CD4-positive, CD25-positive, alpha-beta regulatory T cell (primary cell): ENCODE results near the gene PCDH17. TPM values are rescaled to one million over a fixed set of nuclear protein-coding genes. Genes with fewer than 3 reads are reported as not detected.

Source experiments
- ATAC-seq, 2 donors: fragments of 150-1000 bp; cut with Tn5 transposase; one replicate each; pipeline ENCODE4 v1.10.0; 2021; ENCODE audit warnings: low read depth in 2 of 2, moderate number of reproducible peaks in 2 of 2, moderate library complexity in 1 of 2
- DNase-seq, 3 donors: peaks; one replicate each; pipeline versions ENCODE4 v3.0.0 to v3.0.0-alpha.2; 2012 to 2022; ENCODE audit warnings: mixed read lengths in 1 of 3
- H3K27ac ChIP-seq: one replicate; pipeline ENCODE4 v1.7.0; 2013; ENCODE audit warnings: mild to moderate bottlenecking, low read length; ENCODE audit not compliant: insufficient read depth, poor library complexity, severe bottlenecking
- H3K27me3 ChIP-seq: one replicate; pipeline ENCODE4 v1.7.0; 2013; ENCODE audit warnings: low read length; ENCODE audit not compliant: control insufficient read depth, insufficient read depth
- H3K36me3 ChIP-seq: one replicate; pipeline ENCODE4 v1.7.0; 2013; ENCODE audit warnings: mild to moderate bottlenecking, low read length, moderate library complexity; ENCODE audit not compliant: control insufficient read depth, insufficient read depth
- H3K4me1 ChIP-seq: 2 replicates; pipeline ENCODE4 v1.7.0; 2013; ENCODE audit warnings: mild to moderate bottlenecking, low read length; ENCODE audit not compliant: insufficient read depth, control insufficient read depth, poor library complexity, severe bottlenecking
- H3K4me3 ChIP-seq: one replicate; pipeline ENCODE4 v1.7.0; 2013; ENCODE audit warnings: low read depth, mild to moderate bottlenecking, low read length, moderate library complexity
- H3K9me3 ChIP-seq, 2 experiments: 1 replicate in 1 of 2; 2 replicates in 1 of 2; pipeline ENCODE4 v1.7.0; 2013; ENCODE audit warnings: low read length in 2 of 2, mild to moderate bottlenecking in 1 of 2, moderate library complexity in 1 of 2; ENCODE audit not compliant: control insufficient read depth in 2 of 2
- H3K27ac Mint-ChIP-seq, 3 donors: one replicate each; pipeline ENCODE4 v1.8.0; 2020 to 2022; ENCODE audit warnings: mild to moderate bottlenecking in 3 of 3, mixed read lengths in 3 of 3, moderate library complexity in 2 of 3
- H3K27me3 Mint-ChIP-seq: one replicate; pipeline ENCODE4 v1.8.0; 2022; ENCODE audit warnings: mild to moderate bottlenecking, mixed read lengths
- H3K36me3 Mint-ChIP-seq: one replicate; pipeline ENCODE4 v1.8.0; 2020; ENCODE audit warnings: mixed read lengths
- H3K4me1 Mint-ChIP-seq, 4 donors: one replicate each; pipeline ENCODE4 v1.8.0; 2020 to 2022; ENCODE audit warnings: mixed read lengths in 4 of 4, mild to moderate bottlenecking in 1 of 4
- H3K4me3 Mint-ChIP-seq, 4 donors: one replicate each; pipeline ENCODE4 v1.8.0; 2020 to 2022; ENCODE audit warnings: mild to moderate bottlenecking in 4 of 4, mixed read lengths in 4 of 4, moderate library complexity in 3 of 4
- H3K9me3 Mint-ChIP-seq, 7 donors: one replicate each; pipeline ENCODE4 v1.8.0; 2020 to 2022; ENCODE audit warnings: mixed read lengths in 7 of 7, mild to moderate bottlenecking in 3 of 7, moderate library complexity in 2 of 7
- polyA plus RNA-seq, 4 donors: library from polyadenylated mRNA; unstranded; fragments of 300-500 nt; fragmentation: Illumina TruSeq; gene quantifications; one replicate each; pipeline ENCODE4 v1.2.3, GENCODE V29; 2021
- total RNA-seq: library from RNA; stranded (reverse); gene quantifications from one replicate; pipeline ENCODE4 v1.2.3, GENCODE V29; 2022

PCDH17 gene
- total and polyA plus RNA-seq, 5 donors from 2014 or later = not detected

DNA sequence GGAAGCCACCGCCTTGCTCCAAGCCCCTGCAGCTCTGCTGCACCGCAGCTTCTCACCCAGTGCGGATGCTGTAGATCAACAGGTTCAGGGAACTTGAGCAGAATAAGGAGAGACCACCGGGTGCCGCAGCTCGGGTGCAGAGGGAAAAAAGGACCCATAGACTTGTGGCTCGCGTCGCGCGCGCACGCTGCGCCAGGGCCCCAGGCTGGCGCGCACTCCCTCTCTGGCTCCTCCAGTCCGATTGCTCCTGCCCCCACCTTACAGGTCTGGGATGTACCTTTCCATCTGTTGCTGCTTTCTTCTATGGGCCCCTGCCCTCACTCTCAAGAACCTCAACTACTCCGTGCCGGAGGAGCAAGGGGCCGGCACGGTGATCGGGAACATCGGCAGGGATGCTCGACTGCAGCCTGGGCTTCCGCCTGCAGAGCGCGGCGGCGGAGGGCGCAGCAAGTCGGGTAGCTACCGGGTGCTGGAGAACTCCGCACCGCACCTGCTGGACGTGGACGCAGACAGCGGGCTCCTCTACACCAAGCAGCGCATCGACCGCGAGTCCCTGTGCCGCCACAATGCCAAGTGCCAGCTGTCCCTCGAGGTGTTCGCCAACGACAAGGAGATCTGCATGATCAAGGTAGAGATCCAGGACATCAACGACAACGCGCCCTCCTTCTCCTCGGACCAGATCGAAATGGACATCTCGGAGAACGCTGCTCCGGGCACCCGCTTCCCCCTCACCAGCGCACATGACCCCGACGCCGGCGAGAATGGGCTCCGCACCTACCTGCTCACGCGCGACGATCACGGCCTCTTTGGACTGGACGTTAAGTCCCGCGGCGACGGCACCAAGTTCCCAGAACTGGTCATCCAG is 964 bp downstream of the PCDH17 start:
- ATAC-seq (no peak), DNase-seq (peak in 1 of 3 donors; percentile 4)
- peaks cover 16% of the 10 kb centered on the region for H3K4me1 ChIP-seq
- H3K9me3 ChIP-seq = peaks cover 0 to 14% of the 10 kb centered on the region in 2 experiments
- Mint-ChIP-seq H3K9me3 (peaks cover 0 to 23% (median 2%) of the 10 kb centered on the region in 7 donors), H3K27me3 (peaks cover 46% of the 10 kb centered on the region), H3K4me1 (peaks cover 0 to 42% (median 20%) of the 10 kb centered on the region in 4 donors), H3K27ac (peak overlapping the region in 1 of 3 donors; percentile 54), H3K4me3 (peak overlapping the region; percentile 66 to 91 (median 84)), H3K36me3 (no peaks in the 10 kb centered on the region)
- peaks cover 14% of the 10 kb centered on the region for H3K27me3 ChIP-seq
- H3K27ac ChIP-seq = no peak overlapping the region
- H3K4me3 ChIP-seq = peak overlapping the region; percentile 31
- H3K36me3 ChIP-seq = no peaks in the 10 kb centered on the region

DNA sequence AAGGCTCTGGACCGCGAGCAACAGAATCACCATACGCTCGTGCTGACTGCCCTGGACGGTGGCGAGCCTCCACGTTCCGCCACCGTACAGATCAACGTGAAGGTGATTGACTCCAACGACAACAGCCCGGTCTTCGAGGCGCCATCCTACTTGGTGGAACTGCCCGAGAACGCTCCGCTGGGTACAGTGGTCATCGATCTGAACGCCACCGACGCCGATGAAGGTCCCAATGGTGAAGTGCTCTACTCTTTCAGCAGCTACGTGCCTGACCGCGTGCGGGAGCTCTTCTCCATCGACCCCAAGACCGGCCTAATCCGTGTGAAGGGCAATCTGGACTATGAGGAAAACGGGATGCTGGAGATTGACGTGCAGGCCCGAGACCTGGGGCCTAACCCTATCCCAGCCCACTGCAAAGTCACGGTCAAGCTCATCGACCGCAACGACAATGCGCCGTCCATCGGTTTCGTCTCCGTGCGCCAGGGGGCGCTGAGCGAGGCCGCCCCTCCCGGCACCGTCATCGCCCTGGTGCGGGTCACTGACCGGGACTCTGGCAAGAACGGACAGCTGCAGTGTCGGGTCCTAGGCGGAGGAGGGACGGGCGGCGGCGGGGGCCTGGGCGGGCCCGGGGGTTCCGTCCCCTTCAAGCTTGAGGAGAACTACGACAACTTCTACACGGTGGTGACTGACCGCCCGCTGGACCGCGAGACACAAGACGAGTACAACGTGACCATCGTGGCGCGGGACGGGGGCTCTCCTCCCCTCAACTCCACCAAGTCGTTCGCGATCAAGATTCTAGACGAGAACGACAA is 1.8 kb downstream of the PCDH17 start:
- H3K4me3 ChIP-seq = no peak overlapping the region
- no peak overlapping the region for H3K27ac ChIP-seq
- Mint-ChIP-seq H3K9me3 (peaks cover 0 to 23% (median 2%) of the 10 kb centered on the region in 7 donors), H3K27me3 (peaks cover 38% of the 10 kb centered on the region), H3K36me3 (no peaks in the 10 kb centered on the region), H3K4me3 (peak overlapping the region in 2 of 4 donors; percentile 61 to 81), H3K27ac (peak overlapping the region in 1 of 3 donors; percentile 85), H3K4me1 (peaks cover 0 to 42% (median 20%) of the 10 kb centered on the region in 4 donors)
- H3K36me3 ChIP-seq = no peaks in the 10 kb centered on the region
- DNase-seq = no peak
- peaks cover 9% of the 10 kb centered on the region for H3K27me3 ChIP-seq
- ATAC-seq = no peak
- peaks cover 16% of the 10 kb centered on the region for H3K4me1 ChIP-seq
- peaks cover 0 to 14% of the 10 kb centered on the region in 2 experiments for H3K9me3 ChIP-seq

DNA sequence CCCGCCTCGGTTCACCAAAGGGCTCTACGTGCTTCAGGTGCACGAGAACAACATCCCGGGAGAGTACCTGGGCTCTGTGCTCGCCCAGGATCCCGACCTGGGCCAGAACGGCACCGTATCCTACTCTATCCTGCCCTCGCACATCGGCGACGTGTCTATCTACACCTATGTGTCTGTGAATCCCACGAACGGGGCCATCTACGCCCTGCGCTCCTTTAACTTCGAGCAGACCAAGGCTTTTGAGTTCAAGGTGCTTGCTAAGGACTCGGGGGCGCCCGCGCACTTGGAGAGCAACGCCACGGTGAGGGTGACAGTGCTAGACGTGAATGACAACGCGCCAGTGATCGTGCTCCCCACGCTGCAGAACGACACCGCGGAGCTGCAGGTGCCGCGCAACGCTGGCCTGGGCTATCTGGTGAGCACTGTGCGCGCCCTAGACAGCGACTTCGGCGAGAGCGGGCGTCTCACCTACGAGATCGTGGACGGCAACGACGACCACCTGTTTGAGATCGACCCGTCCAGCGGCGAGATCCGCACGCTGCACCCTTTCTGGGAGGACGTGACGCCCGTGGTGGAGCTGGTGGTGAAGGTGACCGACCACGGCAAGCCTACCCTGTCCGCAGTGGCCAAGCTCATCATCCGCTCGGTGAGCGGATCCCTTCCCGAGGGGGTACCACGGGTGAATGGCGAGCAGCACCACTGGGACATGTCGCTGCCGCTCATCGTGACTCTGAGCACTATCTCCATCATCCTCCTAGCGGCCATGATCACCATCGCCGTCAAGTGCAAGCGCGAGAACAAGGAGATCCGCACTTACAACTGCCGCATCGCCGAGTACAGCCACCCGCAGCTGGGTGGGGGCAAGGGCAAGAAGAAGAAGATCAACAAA is 2.6 kb downstream of the PCDH17 start:
- H3K27me3 ChIP-seq = peaks cover 6% of the 10 kb centered on the region
- no peak for DNase-seq
- no peaks in the 10 kb centered on the region for H3K36me3 Mint-ChIP-seq
- no peak overlapping the region for H3K27ac ChIP-seq
- peak overlapping the region in 1 of 3 donors; percentile 85 for H3K27ac Mint-ChIP-seq
- H3K4me1 Mint-ChIP-seq = peaks cover 0 to 34% (median 18%) of the 10 kb centered on the region in 4 donors
- peaks cover 0 to 14% of the 10 kb centered on the region in 2 experiments for H3K9me3 ChIP-seq
- H3K4me1 ChIP-seq = peaks cover 16% of the 10 kb centered on the region
- H3K27me3 Mint-ChIP-seq = peaks cover 30% of the 10 kb centered on the region
- H3K4me3 Mint-ChIP-seq = peak overlapping the region in 2 of 4 donors; percentile 56 to 61
- no peak overlapping the region for H3K4me3 ChIP-seq
- H3K36me3 ChIP-seq = no peaks in the 10 kb centered on the region
- H3K9me3 Mint-ChIP-seq = peaks cover 0 to 18% (median 0%) of the 10 kb centered on the region in 7 donors
- peak in 1 of 2 donors; percentile 19 for ATAC-seq

DNA sequence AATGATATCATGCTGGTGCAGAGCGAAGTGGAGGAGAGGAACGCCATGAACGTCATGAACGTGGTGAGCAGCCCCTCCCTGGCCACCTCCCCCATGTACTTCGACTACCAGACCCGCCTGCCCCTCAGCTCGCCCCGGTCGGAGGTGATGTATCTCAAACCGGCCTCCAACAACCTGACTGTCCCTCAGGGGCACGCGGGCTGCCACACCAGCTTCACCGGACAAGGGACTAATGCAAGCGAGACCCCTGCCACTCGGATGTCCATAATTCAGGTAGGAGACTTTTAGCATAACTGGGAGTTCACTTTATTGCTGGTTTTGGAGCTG is 3.3 kb downstream of the PCDH17 start:
- Histone ChIP-seq H3K9me3 (peaks cover 0 to 14% of the 10 kb centered on the region in 2 experiments), H3K36me3 (no peaks in the 10 kb centered on the region), H3K4me1 (peaks cover 10% of the 10 kb centered on the region), H3K4me3 (no peak overlapping the region), H3K27ac (no peak overlapping the region), H3K27me3 (peaks cover 6% of the 10 kb centered on the region)
- H3K27me3 Mint-ChIP-seq = peaks cover 25% of the 10 kb centered on the region
- DNase-seq = no peak
- ATAC-seq = no peak
- H3K36me3 Mint-ChIP-seq = no peaks in the 10 kb centered on the region
- H3K27ac Mint-ChIP-seq = no peak overlapping the region
- no peak overlapping the region for H3K4me3 Mint-ChIP-seq
- peaks cover 0 to 18% (median 0%) of the 10 kb centered on the region in 7 donors for H3K9me3 Mint-ChIP-seq
- peaks cover 0 to 29% (median 15%) of the 10 kb centered on the region in 4 donors for H3K4me1 Mint-ChIP-seq

DNA sequence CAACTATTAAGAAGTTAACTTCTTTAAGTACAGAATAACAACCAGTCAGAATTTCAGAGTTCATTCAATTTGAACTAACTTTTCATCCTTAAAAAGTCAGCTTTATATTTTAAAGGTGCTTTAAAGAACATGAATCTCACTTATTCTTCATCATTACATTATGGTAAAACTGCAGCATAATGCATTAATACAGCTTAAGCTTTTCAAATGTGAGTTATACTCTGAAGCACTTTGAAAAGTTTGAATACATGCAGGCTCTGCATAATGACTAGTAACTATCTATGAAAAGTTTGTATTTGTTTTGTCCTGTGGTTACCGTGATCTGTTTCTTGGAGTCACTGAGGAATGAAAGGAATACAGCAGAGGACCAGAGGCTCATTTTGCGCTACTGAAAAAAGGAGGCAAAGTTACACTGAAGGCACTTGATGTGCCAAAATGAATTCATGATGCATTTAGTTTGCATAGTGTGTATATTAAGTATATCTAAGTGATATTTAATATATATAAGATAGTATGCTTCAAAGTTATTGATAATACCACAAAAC is 4.1 kb downstream of the PCDH17 start:
- H3K27me3 Mint-ChIP-seq = peaks cover 19% of the 10 kb centered on the region

GRCh38 chr13:57636816-57637215 is 5.3 kb downstream of the PCDH17 start:
- ATAC-seq = no peak
- peaks cover 8% of the 10 kb centered on the region for H3K27me3 Mint-ChIP-seq
- peaks cover 0 to 9% (median 2%) of the 10 kb centered on the region in 4 donors for H3K4me1 Mint-ChIP-seq
- H3K9me3 Mint-ChIP-seq = peaks cover 0 to 6% (median 0%) of the 10 kb centered on the region in 7 donors
- no peaks in the 10 kb centered on the region for H3K4me1 ChIP-seq
- no peaks in the 10 kb centered on the region for H3K27me3 ChIP-seq
- peaks cover 0 to 14% of the 10 kb centered on the region in 2 experiments for H3K9me3 ChIP-seq
- no peaks in the 10 kb centered on the region for H3K36me3 ChIP-seq
- no peak overlapping the region for H3K27ac Mint-ChIP-seq
- no peak for DNase-seq
- H3K4me3 ChIP-seq = no peak overlapping the region
- no peak overlapping the region for H3K4me3 Mint-ChIP-seq
- H3K27ac ChIP-seq = no peak overlapping the region
- H3K36me3 Mint-ChIP-seq = no peaks in the 10 kb centered on the region

More for the DNA sequence above, 4.1 kb downstream of the PCDH17 start:
- Histone ChIP-seq H3K4me1 (peaks cover 3% of the 10 kb centered on the region), H3K36me3 (no peaks in the 10 kb centered on the region), H3K9me3 (peaks cover 0 to 14% of the 10 kb centered on the region in 2 experiments), H3K27ac (no peak overlapping the region), H3K27me3 (no peaks in the 10 kb centered on the region), H3K4me3 (no peak overlapping the region)
- no peaks in the 10 kb centered on the region for H3K36me3 Mint-ChIP-seq
- ATAC-seq (no peak), DNase-seq (no peak)
- no peak overlapping the region for H3K4me3 Mint-ChIP-seq
- peaks cover 0 to 21% (median 11%) of the 10 kb centered on the region in 4 donors for H3K4me1 Mint-ChIP-seq
- no peak overlapping the region for H3K27ac Mint-ChIP-seq
- peaks cover 0 to 14% (median 0%) of the 10 kb centered on the region in 7 donors for H3K9me3 Mint-ChIP-seq

DNA sequence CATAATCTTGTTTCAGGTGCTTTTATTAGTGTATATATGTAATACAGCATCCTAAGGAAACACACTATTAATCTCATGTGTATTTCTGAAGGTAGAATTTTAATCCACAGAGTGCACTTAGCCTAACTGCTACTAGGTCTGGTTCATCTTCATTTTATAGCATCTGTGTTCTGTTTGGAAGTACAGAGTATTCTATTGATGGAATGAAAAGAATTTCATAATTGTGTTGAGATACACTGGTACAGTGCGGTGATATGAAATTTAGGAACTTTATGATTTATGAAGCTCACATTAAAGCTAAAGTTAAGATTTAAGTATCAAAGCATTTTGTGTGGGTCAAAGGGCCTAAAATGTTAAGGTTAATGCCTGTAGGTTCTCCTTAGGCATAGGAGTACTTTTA is 6.0 kb downstream of the PCDH17 start:
- ATAC-seq = no peak
- H3K4me1 ChIP-seq = no peaks in the 10 kb centered on the region
- no peak overlapping the region for H3K27ac ChIP-seq
- no peak overlapping the region for H3K4me3 Mint-ChIP-seq
- no peaks in the 10 kb centered on the region for H3K36me3 Mint-ChIP-seq
- no peaks in the 10 kb centered on the region for H3K27me3 ChIP-seq
- H3K27me3 Mint-ChIP-seq = peaks cover 4% of the 10 kb centered on the region
- no peak for DNase-seq
- no peaks in the 10 kb centered on the region for H3K36me3 ChIP-seq
- H3K4me3 ChIP-seq = no peak overlapping the region
- H3K4me1 Mint-ChIP-seq = peaks cover 0 to 7% (median 0%) of the 10 kb centered on the region in 4 donors
- H3K27ac Mint-ChIP-seq = no peak overlapping the region
- H3K9me3 ChIP-seq = peaks cover 0 to 14% of the 10 kb centered on the region in 2 experiments
- peaks cover 0 to 5% (median 0%) of the 10 kb centered on the region in 7 donors for H3K9me3 Mint-ChIP-seq
